HG02884 (cell line): ENCODE measurements around the gene RAB3IP.

Experiments
- ATAC-seq: cut with Tn5 transposase; IDR thresholded peaks from one replicate; pipeline ENCODE4 v1.9.1; 2021; ENCODE audit warnings: mild to moderate bottlenecking, moderate library complexity; ENCODE audit not compliant: unreplicated experiment

The RAB3IP gene, protein sequence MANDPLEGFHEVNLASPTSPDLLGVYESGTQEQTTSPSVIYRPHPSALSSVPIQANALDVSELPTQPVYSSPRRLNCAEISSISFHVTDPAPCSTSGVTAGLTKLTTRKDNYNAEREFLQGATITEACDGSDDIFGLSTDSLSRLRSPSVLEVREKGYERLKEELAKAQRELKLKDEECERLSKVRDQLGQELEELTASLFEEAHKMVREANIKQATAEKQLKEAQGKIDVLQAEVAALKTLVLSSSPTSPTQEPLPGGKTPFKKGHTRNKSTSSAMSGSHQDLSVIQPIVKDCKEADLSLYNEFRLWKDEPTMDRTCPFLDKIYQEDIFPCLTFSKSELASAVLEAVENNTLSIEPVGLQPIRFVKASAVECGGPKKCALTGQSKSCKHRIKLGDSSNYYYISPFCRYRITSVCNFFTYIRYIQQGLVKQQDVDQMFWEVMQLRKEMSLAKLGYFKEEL

DNA sequence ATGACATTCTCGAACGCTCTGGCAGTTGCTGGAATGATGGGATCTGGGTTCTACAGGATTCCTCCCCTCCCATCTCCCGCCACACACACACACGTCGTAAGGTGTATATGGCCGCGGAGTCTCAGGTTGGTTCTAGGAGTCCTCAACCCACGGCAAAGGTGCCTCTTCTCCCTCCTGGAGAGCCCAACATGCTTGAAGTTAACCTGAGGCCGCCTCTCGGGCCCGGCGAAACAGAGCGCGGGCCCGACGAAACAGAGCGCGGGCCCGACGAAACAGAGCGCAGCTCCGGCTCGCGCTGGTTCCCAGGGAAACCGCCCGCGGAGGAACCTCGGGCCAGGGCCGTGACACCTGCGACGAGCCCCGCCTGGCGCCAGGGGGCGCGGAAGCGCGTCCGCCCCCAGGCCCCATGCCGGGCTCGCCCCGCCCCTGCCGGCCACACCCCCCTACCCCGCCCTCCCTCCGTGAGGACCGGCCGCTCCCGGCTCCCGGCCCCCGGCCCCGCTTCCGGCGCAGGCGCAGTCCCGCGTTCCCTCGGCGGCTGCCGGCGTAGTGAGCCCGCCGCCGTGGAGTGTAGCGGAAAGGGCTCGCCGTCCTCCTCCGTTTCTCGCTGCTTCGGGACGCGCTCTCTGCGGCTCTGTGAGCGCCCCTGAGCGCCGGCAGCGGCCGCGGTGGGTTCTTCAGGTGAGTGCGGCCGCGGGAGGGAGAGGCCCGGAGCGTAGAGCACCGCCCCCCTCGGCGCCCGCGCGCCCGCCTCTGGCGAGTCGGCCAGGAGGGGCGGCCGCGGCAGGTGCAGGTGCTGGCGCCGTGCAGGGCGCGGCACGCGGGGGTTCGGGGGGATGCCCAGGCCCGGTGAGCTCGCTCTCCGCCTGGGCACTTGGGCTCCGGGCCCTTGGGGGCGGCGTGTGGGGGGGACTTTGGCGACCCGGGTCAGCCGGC is at the start of gene RAB3IP:
Gene RAB3IP, plus strand, starts transcription at position 510 of the 936 bp plus-strand sequence. CDS start 16,549 bp downstream, outside the sequence.
- peak; percentile 78 for ATAC-seq

DNA sequence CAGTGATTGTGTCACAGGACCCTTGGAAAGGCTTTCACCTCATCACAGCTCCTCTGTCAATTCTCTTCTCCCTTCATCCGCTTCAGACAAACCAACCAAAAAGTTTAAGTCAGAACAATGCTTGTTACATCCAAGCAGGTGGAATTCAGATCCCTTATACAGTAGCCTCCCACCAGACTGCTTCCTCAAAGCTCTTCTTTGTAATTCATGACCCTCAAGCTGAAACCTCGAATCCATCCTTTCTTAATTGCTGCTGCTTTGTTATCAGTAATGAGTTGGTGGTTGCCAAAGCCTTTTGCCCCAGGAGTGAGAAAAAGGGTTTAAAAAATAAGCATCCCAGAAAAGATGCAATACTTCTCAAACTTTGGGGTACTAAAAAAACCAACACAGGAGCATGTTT is 49.0 kb upstream of the RAB3IP start:
- no peak for ATAC-seq

DNA sequence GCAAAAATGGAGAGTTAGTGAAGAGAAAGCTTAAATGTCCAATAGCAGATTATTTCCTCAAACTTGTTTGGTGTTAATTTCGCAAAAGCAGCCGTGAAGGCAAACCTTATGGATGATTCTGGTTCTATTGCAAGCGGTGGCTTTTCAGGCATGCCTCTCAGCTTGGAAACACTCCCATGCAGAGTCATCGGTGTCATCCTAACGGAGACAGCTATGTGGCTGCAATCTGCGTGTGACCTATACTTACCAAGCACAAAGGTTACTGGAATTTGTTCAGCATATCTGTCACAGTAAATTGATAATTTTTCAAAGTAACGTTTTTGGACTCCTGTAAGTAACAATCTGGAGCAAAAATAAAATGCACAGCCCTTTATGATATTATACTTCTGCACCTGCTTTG is 44.5 kb upstream of the RAB3IP start:
- no peak for ATAC-seq

DNA sequence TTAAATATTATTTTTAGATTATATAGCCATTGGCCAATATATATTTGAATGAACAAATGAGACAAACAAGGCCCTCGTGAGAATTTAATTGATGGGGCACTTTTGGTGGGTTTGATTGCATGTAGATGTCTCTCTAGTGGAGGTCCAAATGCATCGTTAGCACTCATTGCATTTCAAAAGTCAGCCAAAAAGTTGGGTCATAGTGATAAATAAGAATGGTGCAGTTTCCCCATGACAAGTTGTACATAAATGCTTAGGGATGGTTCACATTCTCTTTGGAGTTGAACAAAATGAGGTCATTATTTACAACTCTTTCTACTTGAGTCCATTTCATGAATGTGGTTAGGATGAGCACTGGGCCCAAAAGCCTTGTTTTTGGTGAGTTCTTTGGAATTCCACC is 40.6 kb upstream of the RAB3IP start:
- no peak for ATAC-seq

DNA sequence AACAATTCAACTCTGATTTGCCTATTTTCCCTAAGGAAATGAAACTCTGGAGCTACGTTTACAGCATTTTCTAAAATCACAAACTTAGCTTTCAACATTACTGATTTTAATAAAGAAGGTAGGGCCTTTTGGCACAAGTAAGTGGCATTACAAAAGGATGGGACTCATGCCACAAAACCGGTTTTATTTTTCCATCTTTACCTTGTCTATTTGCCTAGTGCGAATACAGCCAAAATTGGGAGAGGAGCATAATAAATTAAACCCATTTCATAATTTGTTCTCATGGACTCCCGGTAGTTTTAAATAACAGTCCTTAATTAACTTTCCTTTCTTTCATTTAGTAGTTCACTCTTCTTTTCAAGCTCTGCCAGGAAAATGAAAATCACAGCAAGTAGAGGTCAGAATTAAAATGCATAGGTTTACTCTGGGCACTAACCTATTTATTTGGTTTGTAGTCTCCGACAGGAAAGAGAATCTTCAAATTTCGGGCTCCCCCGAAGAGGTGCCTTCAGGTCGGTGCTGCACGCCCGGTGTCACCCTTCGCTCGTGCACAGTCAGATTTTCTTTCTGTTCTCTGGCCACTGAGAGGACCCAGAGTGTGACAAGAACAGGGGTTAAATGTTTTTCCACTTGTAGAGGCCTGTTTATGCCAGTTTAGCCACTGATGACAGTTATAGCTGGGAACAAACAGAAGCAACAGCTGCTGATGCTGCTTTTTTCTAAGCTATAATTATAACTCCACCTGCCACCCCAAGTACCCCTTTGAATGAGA is 39.7 kb upstream of the RAB3IP start, which contains the start of gene BEST3:
Gene BEST3, minus strand, starts transcription at position 535 of the 772 bp plus-strand sequence. CDS start 1,505 bp downstream, outside the sequence.
- no peak for ATAC-seq

DNA sequence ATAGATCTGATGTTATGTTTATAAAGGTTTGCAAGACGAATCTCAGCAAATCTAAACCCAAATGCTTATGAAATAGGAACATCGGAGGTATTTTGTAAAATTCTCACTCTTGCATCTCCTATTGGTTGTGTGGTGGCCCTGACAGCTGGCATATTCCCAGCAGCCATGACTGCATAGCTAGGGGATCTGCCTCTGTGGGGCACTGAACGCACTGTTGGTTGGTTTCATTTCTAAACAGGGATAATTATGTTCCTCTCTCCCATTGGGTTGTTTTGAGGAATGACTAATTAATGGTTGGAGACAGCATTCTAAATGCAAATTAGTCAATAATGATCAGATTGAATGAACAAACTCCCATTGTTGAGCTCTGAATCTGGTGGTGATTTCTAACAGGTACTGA is 36.8 kb upstream of the RAB3IP start:
- ATAC-seq: no peak

DNA sequence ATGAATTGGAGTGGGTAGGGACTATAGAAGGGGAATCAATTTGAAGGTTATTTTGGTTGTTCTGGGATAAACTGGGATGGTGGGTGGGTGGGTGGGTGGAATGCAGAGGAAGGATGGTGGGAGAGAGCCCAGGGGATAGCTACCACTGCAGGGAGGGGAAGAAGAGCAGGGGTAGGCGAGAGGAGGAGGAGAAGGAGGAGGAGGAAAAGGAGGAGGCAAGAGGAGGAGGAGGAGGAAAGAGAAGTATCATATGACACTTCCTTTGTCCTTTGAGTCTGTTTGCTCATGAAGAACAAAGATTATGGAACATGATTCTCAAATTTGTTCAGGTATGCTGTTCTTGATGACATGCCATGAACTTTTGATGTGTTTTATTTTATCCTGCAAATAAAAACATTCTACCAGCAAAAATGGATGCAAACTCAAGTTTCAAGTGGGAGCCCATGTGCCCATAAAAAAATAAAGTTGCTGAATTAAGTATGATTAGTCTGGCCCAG is 35.5 kb upstream of the RAB3IP start:
- ATAC-seq: no peak

DNA sequence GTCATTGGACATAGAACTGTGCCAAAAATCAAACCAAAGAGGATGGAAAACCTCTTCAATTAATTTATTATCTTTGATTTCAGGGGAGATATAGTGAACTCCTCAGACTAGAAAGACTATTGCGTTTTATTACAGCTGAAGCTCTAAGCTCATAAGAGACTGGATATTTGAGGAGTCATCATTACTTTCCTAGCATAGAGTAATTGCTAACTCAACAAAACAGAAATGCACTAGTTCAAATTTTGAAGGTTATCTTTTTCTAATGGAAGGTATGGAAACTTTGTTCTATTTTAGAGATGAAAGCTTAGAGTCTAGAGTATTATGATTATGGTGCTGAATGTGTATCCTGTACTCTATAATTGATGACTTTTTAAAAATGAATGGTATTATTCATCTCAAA is 34.3 kb upstream of the RAB3IP start:
- no peak for ATAC-seq

DNA sequence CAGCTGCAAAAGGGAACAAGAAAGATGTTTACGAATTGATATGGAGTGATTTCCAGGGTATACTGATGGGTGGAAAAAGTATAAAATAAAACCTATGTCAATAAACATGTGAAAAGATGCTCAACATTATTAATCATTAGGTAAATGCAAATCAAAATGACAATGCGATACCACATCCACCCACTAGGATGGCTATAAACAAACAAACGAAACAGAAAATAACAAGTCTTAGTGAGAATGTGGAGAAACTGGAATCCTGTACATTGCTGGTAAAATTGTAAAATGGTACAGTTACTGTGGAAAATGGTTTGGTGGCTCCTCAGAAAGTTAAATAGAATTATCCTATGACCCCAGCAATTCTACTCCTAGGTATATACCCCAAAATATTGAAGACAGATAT is 30.0 kb upstream of the RAB3IP start:
- no peak for ATAC-seq

DNA sequence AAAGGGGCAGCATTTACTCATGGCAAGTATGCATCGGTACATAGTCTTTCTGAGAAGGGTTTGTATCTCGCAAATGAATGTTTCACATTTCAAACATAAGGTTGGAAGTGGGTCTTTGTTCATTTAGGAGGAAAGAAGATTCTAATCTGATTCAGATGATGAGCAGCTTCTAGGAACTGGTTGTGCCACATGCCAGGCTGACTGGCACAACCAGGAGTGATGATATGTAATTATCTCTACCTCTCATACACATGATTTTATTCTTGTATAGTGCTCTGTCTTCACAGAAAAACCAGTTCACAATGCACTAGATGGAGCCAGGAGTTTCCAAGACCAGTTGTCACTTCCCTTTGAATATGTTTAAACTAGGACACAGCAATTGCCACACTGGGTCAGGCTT is 25.8 kb upstream of the RAB3IP start:
- ATAC-seq: no peak

DNA sequence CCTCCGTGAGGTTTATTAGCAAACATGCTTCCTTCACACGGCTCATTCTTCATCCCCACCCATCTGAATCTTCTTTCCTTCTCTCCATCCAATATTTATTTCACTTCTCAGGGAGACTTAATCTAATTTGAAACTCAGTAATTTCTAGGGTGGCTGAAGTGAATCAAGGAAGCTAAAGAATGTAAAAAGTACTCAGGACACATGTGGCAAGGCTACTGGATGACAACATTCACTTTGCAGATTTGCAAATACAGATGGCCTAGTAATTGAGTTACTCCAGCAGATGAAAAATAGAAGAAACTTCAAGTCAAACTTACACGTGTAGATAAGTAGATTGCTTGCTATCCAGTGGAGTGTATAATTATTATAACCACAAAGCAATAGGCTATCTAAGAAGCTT is 24.1 kb upstream of the RAB3IP start:
- no peak for ATAC-seq

DNA sequence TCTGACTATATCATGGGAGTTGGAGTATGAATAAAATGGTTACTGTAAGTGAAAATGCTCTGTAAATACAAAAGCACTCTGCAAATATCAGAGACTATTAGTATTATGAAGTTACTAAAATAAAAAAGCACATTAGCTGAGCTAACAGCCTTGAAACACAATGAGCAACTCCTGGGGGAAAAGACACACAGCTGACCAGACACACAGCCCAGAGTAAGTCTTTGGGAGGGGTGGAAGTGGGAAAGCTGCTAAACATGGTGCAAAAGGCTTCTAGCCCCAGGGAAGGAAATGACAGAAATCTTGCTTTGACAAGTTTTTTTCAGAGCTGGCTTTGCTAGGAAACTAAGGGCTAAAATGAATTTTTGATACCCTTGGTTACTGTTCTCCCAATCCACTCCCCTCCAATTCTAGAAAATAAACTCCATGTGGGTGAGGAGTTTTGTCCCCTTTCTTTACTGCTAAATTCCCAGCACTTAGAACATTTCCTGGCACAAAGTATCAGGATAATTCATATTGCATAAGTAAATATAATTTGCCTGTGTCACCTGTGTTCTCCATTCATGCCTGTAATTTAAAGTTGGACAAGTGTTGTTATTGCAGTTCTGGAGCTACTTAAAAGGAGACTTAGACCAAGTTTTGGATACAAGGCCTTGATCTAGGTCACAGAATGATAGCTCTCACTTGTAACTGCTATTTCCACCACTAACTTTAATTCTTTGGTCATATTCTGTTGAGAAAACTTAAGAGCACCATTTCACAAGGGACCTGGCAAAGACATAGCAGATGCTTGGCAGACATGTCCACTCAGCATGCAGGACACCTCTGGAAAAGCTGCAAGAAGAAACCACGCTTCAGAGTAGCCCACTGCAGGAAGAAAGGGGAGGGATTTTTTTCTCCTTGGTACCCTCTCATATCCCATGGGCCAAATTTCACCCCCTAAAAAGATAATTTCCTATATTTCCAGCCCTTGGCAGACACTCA is 19.0 kb upstream of the RAB3IP start:
- ATAC-seq: no peak

DNA sequence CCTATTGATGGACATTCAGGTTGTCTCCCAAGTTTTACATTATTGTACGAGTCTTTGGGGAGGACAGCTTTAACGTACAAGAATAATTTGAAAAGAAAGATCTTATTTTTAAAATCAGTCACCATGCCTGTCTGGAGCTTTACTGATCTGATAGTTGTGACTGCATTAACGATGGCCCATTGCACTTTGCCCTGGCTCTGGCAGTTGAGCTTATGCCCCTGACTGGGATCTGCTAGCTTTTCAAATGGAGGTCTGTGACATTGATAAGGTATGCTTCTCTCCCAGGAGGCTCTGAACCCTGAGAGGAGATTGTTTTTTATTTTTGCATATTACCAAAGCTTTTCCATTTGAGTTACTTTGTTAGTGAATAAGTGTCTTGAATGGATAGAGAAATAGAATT is 17.9 kb upstream of the RAB3IP start:
- ATAC-seq: no peak

DNA sequence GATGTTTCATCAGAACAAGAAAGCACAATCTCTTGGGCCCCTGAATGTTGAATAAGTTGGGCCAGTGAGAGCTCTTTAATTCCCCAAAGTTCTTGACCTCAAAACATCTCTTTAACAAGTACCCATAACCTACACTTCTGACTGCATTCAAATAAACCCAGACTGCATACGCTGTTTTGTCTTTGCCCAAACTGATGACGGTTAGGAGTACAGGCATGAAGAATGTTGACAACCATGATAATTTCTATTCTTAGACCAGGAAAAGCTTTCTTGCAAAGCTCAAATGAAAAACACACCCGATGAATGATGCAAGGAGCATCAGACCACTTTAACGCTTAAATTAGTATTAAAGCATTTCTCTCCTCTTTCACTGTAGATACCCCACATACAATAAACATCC is 11.7 kb upstream of the RAB3IP start:
- ATAC-seq: no peak

DNA sequence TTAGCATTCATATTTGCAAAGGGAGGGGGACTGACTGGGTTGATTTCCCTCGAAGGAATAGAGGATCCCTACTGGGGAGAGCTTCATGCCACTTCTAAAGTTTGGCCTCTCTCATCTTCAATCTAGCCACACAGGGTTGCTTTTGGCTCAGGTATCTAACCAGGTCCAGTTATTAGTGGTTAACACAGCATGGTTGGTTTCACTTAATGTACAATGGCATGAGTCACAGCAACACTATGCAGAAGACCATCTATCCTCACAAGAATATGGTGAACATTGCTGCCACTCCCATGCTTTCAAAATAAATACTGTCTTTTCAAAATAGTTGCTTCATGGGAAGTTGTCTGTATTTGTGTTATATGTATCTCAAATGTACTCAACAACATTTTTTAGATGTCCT is 6.6 kb upstream of the RAB3IP start:
- no peak for ATAC-seq

DNA sequence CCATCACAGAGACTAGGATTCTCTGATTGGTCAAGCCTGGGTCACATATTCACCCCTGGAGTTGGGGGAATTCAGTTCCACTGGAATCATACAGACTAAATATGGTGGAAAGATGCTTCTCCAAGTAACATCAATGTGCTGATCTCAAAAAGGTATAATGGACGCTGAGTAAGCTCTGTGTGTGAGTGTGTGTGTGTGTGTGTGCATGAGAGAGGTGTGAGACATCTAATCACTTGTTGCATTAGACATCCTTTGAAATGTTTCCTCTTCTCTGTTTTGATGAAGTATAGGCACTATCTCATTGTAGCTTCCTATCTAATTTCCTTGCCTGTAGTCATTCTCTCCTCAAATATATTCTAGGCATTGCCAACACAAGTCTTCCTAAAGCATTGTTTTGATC is 5.0 kb upstream of the RAB3IP start:
- no peak for ATAC-seq

DNA sequence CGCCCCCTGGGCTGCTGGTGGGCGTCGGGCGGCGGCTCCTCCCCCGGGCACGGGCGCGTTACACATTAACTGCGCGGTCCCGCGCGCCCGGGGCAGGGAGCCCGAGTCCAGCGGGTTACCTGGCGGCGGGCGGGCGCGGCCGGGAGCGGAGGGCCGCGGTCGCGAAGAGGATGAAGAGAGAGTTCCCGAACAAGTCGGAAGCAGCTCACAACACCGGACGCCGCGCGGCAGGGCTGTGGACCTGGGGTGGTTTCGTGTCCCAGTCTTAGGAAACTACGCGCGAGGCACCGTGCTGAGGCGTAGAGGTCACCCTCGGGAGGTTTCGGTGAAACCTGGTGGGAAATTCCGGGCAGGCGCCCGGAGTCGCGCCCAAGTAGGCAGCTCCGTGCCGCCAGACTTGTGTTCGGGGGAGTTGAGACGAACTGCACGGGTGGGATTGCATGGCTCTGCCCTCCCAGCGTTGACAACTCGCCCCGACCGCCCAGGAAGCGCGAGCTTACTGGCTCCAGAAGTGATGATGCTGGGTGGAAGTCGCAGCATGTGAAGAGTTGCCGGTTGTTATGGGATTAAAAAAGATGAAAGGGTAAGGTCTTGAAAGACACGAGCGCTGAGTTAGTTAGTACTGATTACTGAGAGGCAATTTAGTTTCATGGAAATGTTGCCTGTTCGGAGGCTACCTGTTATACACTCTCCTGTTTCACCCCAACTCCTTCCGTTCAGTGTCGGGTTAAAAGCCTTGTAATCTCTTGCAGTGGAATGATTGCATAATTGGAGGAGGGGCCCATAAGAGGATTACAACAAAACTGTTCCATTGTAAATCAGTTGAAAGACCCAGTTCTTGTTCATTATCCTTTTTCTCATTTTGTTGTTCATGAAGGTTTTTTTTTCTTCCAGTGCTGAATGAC is 879 bp downstream of the RAB3IP start:
- ATAC-seq: peak; percentile 35

DNA sequence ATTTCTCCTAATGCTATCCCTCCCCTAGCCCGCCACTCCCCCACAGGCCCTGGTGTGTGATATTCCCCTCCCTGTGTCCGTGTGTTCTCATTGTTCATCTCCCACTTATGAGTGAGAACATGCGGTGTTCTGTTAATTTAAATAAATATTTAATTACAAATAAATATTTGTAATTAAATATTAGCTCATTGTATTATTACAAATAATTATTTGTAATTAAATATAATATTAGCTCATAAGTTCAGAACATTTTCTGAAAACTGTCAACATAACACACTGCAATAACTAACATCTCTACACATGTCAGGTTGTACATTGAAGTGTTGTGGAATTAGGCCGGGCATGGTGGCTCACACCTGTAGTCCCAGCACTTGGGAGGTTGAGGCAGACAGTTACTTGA is 5.4 kb downstream of the RAB3IP start:
- no peak for ATAC-seq

DNA sequence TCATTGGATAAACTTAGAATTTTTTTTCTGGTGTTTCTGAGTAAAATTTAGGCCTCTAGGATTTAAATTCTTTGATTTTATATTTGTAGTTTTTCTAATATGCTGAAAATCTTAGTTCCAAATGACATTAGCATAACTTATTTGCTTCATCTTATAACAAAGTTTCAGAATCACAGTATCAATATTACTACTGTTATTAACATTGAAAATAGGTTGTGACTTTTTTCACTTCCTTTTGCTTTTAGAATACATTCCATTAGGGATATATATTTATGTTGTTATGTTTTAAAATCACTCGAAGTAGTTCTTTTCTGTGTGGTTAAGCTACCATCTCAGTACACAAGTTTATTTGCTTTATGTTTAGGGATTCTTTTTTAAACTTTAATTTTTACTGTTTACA is 12.8 kb downstream of the RAB3IP start:
- ATAC-seq: no peak
